ENCODE data around the gene DNAJC5G.
A peak's percentile ranks its signal among the peaks of the same experiment; 100 is the strongest.
"Not testable (repeated sequence)": the region's sequence is repeated elsewhere in the genome, so short reads cannot be mapped to it uniquely, and the experiment has no call there.

The DNAJC5G gene

DNA sequence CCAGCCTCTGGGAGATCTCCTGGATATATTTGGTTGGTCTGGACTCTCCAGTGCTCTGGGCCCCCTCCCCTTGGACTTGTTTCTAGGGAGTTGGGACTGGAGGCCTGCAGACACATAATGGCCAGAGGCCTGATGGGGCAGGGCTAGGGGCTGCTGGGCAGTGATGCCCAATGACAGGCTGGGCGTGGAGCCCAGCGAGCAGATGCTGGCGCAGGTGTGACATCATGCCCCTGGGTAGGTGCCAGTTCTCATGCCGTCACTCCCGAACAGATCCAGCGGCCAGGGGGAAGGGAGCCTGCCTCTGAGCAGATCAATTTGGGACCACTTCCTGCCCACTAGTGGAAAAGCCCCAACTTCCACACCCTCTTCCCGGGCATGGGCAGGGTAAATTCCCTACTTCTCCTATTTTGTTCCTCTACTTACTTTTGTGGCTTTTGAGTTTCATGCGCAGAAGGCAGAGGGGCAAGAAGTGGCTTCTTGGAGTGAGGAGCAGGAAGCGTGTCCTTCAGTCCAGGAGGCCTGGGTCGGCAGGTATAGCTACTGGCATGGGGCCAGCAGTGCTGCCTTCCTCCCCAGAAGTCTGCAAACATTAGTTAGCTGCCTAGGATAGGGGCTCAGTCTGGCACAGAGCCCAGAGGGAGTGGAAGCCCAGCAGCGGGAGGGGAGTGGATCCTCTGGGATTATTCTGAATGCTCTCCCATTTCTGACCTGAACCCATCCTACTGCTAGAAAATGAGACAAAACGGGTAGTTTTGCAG lies 41.6 kb downstream of the DNAJC5G start:
- no peak for DNase-seq (ENCODE audit: low read depth)
- H3K4me3 ChIP-seq (ENCODE audit: low read depth, low read length) = no peak overlapping the region
- TF ChIP-seq, protein P1, sequence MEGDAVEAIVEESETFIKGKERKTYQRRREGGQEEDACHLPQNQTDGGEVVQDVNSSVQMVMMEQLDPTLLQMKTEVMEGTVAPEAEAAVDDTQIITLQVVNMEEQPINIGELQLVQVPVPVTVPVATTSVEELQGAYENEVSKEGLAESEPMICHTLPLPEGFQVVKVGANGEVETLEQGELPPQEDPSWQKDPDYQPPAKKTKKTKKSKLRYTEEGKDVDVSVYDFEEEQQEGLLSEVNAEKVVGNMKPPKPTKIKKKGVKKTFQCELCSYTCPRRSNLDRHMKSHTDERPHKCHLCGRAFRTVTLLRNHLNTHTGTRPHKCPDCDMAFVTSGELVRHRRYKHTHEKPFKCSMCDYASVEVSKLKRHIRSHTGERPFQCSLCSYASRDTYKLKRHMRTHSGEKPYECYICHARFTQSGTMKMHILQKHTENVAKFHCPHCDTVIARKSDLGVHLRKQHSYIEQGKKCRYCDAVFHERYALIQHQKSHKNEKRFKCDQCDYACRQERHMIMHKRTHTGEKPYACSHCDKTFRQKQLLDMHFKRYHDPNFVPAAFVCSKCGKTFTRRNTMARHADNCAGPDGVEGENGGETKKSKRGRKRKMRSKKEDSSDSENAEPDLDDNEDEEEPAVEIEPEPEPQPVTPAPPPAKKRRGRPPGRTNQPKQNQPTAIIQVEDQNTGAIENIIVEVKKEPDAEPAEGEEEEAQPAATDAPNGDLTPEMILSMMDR (conservative IDR thresholded peaks at IDR 0.05; ENCODE audit: low read depth, low read length) = no peak

DNA sequence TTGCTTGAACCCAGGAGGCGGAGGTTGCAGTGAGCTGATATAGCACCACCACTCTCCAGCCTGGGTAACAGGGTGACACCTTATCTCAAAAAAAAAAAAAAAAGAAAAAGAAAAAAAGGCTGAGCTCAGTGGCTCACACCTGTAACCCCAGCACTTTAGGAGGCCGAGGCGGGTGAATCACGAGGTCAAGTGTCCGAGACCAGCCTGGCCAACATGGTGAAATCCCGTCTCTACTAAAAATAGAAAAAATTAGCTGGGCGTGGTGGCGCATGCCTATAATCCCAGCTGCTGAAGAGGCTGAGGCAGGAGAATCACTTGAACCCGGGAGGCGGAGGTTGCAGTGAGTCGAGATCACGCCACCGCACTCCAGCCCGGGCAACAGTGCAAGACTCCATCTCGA lies 44.6 kb downstream of the DNAJC5G start:
- not testable (repeated sequence) for DNase-seq (ENCODE audit: low read depth); H3K4me3 ChIP-seq (ENCODE audit: low read depth, low read length)

DNA sequence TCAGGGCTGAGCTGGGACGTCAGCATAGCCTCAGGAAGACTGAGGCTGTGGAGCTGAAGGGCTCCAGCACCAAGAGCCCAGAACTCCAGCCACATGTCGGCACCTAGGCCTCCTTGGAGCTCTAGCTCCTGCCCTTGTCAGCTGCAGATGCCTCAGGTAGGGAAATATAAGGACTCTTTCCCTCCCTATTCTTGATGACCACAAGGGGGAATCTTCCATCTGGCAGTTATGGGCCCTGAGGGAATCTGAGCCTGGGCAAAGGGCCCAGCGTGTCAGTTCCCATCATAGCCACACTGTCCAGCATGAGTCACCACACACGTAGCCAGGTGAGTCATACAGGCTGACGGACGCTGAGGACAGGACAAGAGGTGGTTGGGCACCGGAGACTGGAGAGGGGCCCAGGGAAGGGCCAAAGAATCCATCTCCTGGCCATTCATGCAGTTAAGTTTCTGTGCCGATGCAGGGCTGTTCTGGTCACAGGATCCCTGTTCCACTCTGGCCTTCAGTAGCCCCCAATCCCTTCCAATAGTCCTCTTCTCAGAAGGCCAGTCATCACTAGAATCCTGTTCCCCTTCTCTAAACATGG lies 45.8 kb downstream of the DNAJC5G start:
- peak; percentile 99 for DNase-seq (ENCODE audit: low read depth)
- no peak overlapping the region for H3K4me3 ChIP-seq (ENCODE audit: low read depth, low read length)
- TF ChIP-seq, protein P1 (conservative IDR thresholded peaks at IDR 0.05; ENCODE audit: low read depth, low read length) = peak; percentile 75

DNA sequence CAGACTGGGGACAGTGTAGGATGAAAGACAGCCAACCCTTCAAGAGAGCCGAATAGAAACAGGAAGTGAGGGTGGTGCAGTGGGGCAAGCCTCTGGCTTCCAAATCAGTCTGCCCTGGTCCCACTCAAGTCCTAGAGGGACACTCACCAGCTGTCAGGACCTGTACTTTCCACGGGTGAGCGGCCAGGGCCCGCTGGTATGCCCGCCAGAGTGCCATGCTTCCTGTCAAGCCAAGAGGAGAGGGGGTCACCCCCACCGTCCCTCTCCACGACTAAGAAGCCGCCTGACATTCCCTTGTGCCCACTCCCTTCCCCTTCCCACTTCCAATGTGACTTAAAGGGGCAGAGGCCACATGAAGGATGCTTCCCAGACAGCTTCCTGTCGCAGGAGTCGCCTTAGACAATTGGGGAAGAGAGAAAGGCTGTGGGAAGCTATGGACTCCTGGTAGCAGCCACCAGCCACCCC lies 47.1 kb downstream of the DNAJC5G start:
- DNase-seq (ENCODE audit: low read depth) = peak; percentile 21
- peak overlapping the region; percentile 90 for H3K4me3 ChIP-seq (ENCODE audit: low read depth, low read length)
- TF ChIP-seq, protein P1 (conservative IDR thresholded peaks at IDR 0.05; ENCODE audit: low read depth, low read length) = no peak

DNA sequence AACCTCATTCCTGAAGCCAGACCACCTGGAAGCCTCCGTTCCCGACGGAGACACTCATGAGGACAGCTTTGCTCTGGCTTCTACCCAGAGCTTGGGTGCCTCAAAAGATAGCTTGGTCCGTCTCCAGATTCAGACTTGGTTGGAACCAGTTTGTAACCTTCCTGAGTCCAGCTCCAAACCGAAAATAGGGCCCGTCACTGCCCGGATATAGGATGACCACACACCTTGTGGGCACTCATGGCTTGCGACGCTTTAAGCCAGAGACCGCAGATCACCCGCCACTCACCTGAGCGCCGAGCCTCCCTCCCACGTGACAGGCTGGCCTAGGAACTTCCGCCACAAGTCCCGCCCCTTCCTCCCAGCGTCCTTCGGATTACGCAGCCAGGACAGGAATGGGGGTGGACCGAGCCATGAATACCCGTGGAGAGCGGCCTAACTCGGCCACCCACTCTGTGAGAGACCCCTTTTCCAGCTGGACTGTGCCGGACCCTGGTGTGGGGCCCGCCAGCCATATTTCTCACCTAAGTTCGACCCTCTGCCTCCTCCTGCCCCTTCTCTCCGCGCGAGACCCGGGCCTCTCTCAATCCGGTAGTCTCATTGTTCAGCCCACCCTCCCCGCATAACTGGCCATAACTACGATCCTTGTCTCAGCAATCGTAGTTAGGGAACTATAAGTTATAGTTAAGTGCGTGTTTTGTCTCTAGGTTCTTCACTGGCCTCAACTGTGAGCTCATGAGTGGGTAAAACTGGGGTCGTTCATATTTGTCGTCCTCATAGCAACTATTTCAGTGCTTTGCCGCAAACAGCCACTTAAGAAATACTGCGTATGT lies 47.7 kb downstream of the DNAJC5G start, which contains the start of gene MPV17:
Gene MPV17 (minus strand): TSS at position 332 of the 830 bp plus-strand sequence. CDS start 580 bp downstream, outside the sequence.
- peak within 1 kb of the TSS; percentile 90 for H3K4me3 ChIP-seq (ENCODE audit: low read depth, low read length)
- peak; percentile 95 for DNase-seq (ENCODE audit: low read depth)
- TF ChIP-seq, protein P1 (conservative IDR thresholded peaks at IDR 0.05; ENCODE audit: low read depth, low read length) = no peak

DNA sequence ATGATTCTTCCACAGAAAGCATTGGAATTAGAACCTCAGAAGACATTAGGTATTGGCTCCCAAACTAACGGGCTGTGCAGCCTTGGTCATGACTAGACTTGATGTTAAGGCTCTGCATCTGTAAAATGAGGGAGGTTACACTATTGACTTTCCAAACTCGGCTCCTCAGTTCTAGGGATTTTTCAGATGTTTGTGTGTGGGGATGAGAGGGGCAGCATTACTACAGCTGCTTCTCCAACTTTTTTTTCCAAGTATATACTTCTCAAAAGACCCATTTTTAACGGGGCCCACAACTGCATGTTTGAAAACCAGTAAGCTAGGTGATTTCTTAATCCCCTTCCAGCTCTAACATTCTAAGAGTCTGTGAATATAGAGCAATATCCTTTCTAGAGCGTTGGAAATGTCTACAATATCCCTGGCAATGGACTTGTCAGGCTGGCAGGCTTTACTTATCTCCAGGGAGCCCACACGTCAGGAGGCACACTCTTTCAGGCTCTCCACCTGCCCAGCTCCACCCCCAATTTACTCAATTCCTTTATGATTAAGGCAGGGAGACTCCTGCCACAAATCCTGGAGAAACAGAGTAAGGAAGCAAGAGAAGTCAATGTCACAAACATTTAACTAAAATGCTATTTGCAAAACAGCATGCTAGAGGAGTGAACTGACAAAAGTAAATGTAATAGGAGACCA lies 48.5 kb downstream of the DNAJC5G start:
- TF ChIP-seq, protein P1 (conservative IDR thresholded peaks at IDR 0.05; ENCODE audit: low read depth, low read length) = no peak
- DNase-seq (ENCODE audit: low read depth) = no peak

More for the DNA sequence above, 48.5 kb downstream of the DNAJC5G start:
- H3K4me3 ChIP-seq (ENCODE audit: low read depth, low read length) = peak overlapping the region; percentile 90
